SH-SY5Y (cell line): ENCODE data around the gene CD99.

Experiments used
- GATA2 ChIP-seq: IDR thresholded peaks from 2 replicates; pipeline ENCODE4 v1.6.1; 2011; ENCODE audit warnings: mild to moderate bottlenecking, low read depth, low read length
- GATA3 ChIP-seq: IDR thresholded peaks from 2 replicates; pipeline ENCODE4 v1.6.1; 2011; ENCODE audit warnings: low read depth, mild to moderate bottlenecking, low read length, moderate library complexity

DNA sequence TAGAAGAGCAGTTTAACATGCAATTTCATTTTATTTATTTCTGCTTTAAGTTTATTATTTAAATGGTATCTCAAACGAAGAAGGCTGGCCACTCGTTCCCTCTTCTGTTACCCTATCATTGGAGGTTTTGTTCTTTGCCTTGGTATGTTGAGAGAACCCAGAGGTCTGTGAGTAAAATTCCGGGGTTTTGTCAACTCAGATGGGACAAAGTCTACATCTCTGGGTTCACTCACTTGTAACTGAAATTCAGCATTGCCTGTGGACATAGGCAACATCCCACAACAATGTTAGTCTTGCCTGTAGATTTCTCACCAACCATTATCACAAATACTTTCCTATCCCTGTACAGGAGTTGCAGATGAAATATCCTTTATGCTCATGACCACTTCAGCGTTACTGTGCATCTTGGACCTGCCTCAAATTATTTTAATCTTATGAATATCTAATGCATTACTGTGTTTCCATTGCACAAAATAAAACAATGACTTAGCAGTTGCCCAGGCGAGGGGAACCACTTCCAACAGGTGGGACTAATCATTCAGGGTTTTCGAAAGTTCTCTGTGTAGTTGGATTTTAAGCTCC, 33.5 kb upstream of the CD99 start:
- TF ChIP-seq GATA3 (no peak), GATA2 (no peak)
